CD14-positive monocyte (primary cell): ENCODE results near the gene MEI4. TPM values are rescaled to one million over a fixed set of nuclear protein-coding genes. Genes with fewer than 3 reads are reported as not detected.

Source experiments
- DNase-seq, 3 donors: peaks; one replicate each; pipeline ENCODE4 v3.0.0-alpha.2; 2011 to 2022
- H2AFZ ChIP-seq: 2 replicates; pipeline ENCODE4 v1.6.0; 2012; ENCODE audit warnings: mild to moderate bottlenecking, low read depth, low read length, inconsistent platforms; ENCODE audit not compliant: insufficient read depth, poor library complexity, severe bottlenecking
- H3K27ac ChIP-seq, 2 donors: 1 replicate in 1 of 2; 2 replicates in 1 of 2; pipeline ENCODE4 v1.5.1; 2012 to 2013; ENCODE audit warnings: low read length in 2 of 2, control low read depth in 1 of 2, inconsistent platforms in 1 of 2, low read depth in 1 of 2, mild to moderate bottlenecking in 1 of 2
- H3K27me3 ChIP-seq, 2 donors: one replicate each; pipeline versions ENCODE4 v1.6.0 to v1.6.1; 2011 to 2013; ENCODE audit warnings: low read length in 2 of 2; ENCODE audit not compliant: control insufficient read depth in 2 of 2, insufficient read depth in 2 of 2
- H3K36me3 ChIP-seq, 2 donors: replicated peaks in 1 of 2; 1 replicate in 1 of 2; 2 replicates in 1 of 2; pipeline versions ENCODE4 v1.5.1 to v1.6.1; 2012 to 2013; ENCODE audit warnings: low read length in 2 of 2, control low read depth in 1 of 2, inconsistent platforms in 1 of 2, mild to moderate bottlenecking in 1 of 2; ENCODE audit not compliant: insufficient read depth in 2 of 2, control insufficient read depth in 1 of 2
- H3K4me1 ChIP-seq, 2 donors: 1 replicate in 1 of 2; 2 replicates in 1 of 2; pipeline versions ENCODE4 v1.5.1 to v1.6.1; 2012 to 2013; ENCODE audit warnings: low read length in 2 of 2, control low read depth in 1 of 2, inconsistent platforms in 1 of 2, mild to moderate bottlenecking in 1 of 2, moderate library complexity in 1 of 2; ENCODE audit not compliant: insufficient read depth in 2 of 2, control insufficient read depth in 1 of 2
- H3K4me2 ChIP-seq: replicated peaks from 2 replicates; pipeline ENCODE3; 2012; ENCODE audit warnings: low read length, moderate library complexity, mild to moderate bottlenecking; ENCODE audit not compliant: poor library complexity, severe bottlenecking; ENCODE audit errors: extremely low read depth
- H3K4me3 ChIP-seq, 3 experiments: fragments of 200-600 bp in 1 of 3; sonication (generic) in 1 of 3; replicated peaks in 1 of 3; 1 replicate in 2 of 3; 2 replicates in 1 of 3; pipeline ENCODE4 v1.5.1; 2011 to 2013; ENCODE audit warnings: low read length in 3 of 3, mild to moderate bottlenecking in 3 of 3, control low read depth in 2 of 3, low read depth in 2 of 3, inconsistent platforms in 1 of 3, moderate library complexity in 1 of 3
- H3K79me2 ChIP-seq: 2 replicates; pipeline ENCODE4 v1.6.0; 2012; ENCODE audit warnings: mild to moderate bottlenecking, control low read depth, inconsistent platforms, low read length, moderate library complexity; ENCODE audit not compliant: insufficient read depth
- H3K9ac ChIP-seq: 2 replicates; pipeline ENCODE4 v1.6.0; 2017; ENCODE audit warnings: low read length, mild to moderate bottlenecking; ENCODE audit not compliant: insufficient read depth, poor library complexity, severe bottlenecking
- H3K9me3 ChIP-seq, 2 donors: replicated peaks in 1 of 2; 1 replicate in 1 of 2; 2 replicates in 1 of 2; pipeline versions ENCODE4 v1.5.1 to v1.6.1; 2012 to 2013; ENCODE audit warnings: low read length in 2 of 2, control low read depth in 1 of 2; ENCODE audit not compliant: control insufficient read depth in 1 of 2, insufficient read depth in 1 of 2
- H4K20me1 ChIP-seq: 2 replicates; pipeline ENCODE4 v1.6.0; 2012; ENCODE audit warnings: mild to moderate bottlenecking, low read length, control low read depth, moderate library complexity; ENCODE audit not compliant: insufficient read depth
- H3K27ac Mint-ChIP-seq, 7 donors: one replicate each; pipeline ENCODE4 v1.8.0; 2020; ENCODE audit warnings: mild to moderate bottlenecking in 7 of 7, mixed read lengths in 7 of 7, moderate library complexity in 6 of 7, inconsistent platforms in 2 of 7
- H3K27me3 Mint-ChIP-seq, 3 donors: one replicate each; pipeline ENCODE4 v1.8.0; 2021 to 2022; ENCODE audit warnings: low read depth in 3 of 3, mild to moderate bottlenecking in 3 of 3, mixed read lengths in 3 of 3, moderate library complexity in 3 of 3, inconsistent platforms in 1 of 3
- H3K36me3 Mint-ChIP-seq, 2 donors: one replicate each; pipeline ENCODE4 v1.8.0; 2020; ENCODE audit warnings: mixed read lengths in 2 of 2, inconsistent platforms in 1 of 2, mild to moderate bottlenecking in 1 of 2
- H3K4me1 Mint-ChIP-seq: one replicate; pipeline ENCODE4 v1.8.0; 2020; ENCODE audit warnings: mild to moderate bottlenecking, mixed read lengths
- H3K4me3 Mint-ChIP-seq, 2 donors: one replicate each; pipeline ENCODE4 v1.8.0; 2020; ENCODE audit warnings: mild to moderate bottlenecking in 2 of 2, mixed read lengths in 2 of 2, moderate library complexity in 1 of 2
- H3K9me3 Mint-ChIP-seq, 7 donors: one replicate each; pipeline ENCODE4 v1.8.0; 2020 to 2022; ENCODE audit warnings: mixed read lengths in 7 of 7, mild to moderate bottlenecking in 6 of 7, moderate library complexity in 6 of 7, inconsistent platforms in 2 of 7
- CTCF ChIP-seq: fragments of 200-600 bp; IDR thresholded peaks from one replicate; pipeline ENCODE4 v1.8.0; 2022; ENCODE audit warnings: antibody characterized with exemption, mild to moderate bottlenecking
- WGBS: methylation state at CpG from one replicate; pipeline ENCODE4 v1.1.5; 2013; ENCODE audit warnings: missing lambda C conversion rate; ENCODE audit not compliant: insufficient coverage; 5-methylcytosine and 5-hydroxymethylcytosine counted together
- intact Hi-C, 2 donors: fragments of 100-400 bp; cut with micrococcal nuclease; formaldehyde crosslinking; loops; one replicate each; pipeline versions ENCODE4 v1.15.0 to v1.15.1; 2023
- polyA plus RNA-seq, 3 donors: library from polyadenylated mRNA; depleted of rRNA in 1 of 3; unstranded in 2 of 3; stranded (reverse) in 1 of 3; fragments of 300-500 nt in 2 of 3; fragments of >200 nt in 1 of 3; fragmentation: Illumina TruSeq in 2 of 3; gene quantifications; 1 replicate in 2 of 3; 2 replicates in 1 of 3; pipeline ENCODE4 v1.2.3, GENCODE V29; 2012 to 2021

MEI4 gene
- polyA plus RNA-seq, 3 donors: not detected

GRCh38 chr6:77619114-77619513 lies 33.7 kb upstream of the MEI4 start:
- Histone ChIP-seq H3K36me3 (no peaks in the 10 kb centered on the region), H3K79me2 (no peaks in the 10 kb centered on the region), H3K4me1 (no peaks in the 10 kb centered on the region), H3K4me2 (no peak overlapping the region), H3K9me3 (no peaks in the 10 kb centered on the region), H3K27me3 (no peaks in the 10 kb centered on the region), H3K27ac (no peak overlapping the region), H3K9ac (no peak overlapping the region), H3K4me3 (no peak overlapping the region), H2AFZ (no peak overlapping the region), H4K20me1 (no peaks in the 10 kb centered on the region)
- Mint-ChIP-seq H3K9me3 (peaks cover 0 to 10% (median 1%) of the 10 kb centered on the region in 7 donors), H3K4me1 (no peaks in the 10 kb centered on the region), H3K4me3 (no peak overlapping the region), H3K36me3 (no peaks in the 10 kb centered on the region), H3K27me3 (peaks cover 0 to 2% (median 0%) of the 10 kb centered on the region in 3 donors), H3K27ac (no peak overlapping the region)
- WGBS: no CpG with 5 or more reads among the region's 2 CpGs
- DNase-seq: no peak
- intact Hi-C loops: no loop called here
- TF ChIP-seq CTCF: no peak

GRCh38 chr6:77620278-77620882 lies 32.5 kb upstream of the MEI4 start:
- Histone ChIP-seq H3K27me3 (no peaks in the 10 kb centered on the region), H3K4me3 (no peak overlapping the region), H2AFZ (no peak overlapping the region), H3K4me1 (no peaks in the 10 kb centered on the region), H3K9ac (no peak overlapping the region), H3K36me3 (no peaks in the 10 kb centered on the region), H3K4me2 (no peak overlapping the region), H3K27ac (no peak overlapping the region), H3K79me2 (no peaks in the 10 kb centered on the region), H4K20me1 (no peaks in the 10 kb centered on the region), H3K9me3 (no peaks in the 10 kb centered on the region)
- peak; percentile 10 for TF ChIP-seq CTCF
- H3K27ac Mint-ChIP-seq: no peak overlapping the region
- WGBS: no CpG with 5 or more reads among the region's 1 CpG
- H3K36me3 Mint-ChIP-seq: no peaks in the 10 kb centered on the region
- no peak overlapping the region for H3K4me3 Mint-ChIP-seq
- intact Hi-C loops: no loop called here
- peaks cover 0 to 7% (median 0%) of the 10 kb centered on the region in 7 donors for H3K9me3 Mint-ChIP-seq
- DNase-seq: no peak
- H3K27me3 Mint-ChIP-seq: peaks cover 0 to 4% (median 2%) of the 10 kb centered on the region in 3 donors
- no peaks in the 10 kb centered on the region for H3K4me1 Mint-ChIP-seq
